Measurements from ENCODE around the gene PFKL. TPM values are rescaled to one million over a fixed set of nuclear protein-coding genes. Genes with fewer than 3 reads are reported as not detected.

The PFKL gene
- total and polyA plus RNA-seq, 5 donors from 2014 or later, result 125 to 204 (median 174) TPM

DNA sequence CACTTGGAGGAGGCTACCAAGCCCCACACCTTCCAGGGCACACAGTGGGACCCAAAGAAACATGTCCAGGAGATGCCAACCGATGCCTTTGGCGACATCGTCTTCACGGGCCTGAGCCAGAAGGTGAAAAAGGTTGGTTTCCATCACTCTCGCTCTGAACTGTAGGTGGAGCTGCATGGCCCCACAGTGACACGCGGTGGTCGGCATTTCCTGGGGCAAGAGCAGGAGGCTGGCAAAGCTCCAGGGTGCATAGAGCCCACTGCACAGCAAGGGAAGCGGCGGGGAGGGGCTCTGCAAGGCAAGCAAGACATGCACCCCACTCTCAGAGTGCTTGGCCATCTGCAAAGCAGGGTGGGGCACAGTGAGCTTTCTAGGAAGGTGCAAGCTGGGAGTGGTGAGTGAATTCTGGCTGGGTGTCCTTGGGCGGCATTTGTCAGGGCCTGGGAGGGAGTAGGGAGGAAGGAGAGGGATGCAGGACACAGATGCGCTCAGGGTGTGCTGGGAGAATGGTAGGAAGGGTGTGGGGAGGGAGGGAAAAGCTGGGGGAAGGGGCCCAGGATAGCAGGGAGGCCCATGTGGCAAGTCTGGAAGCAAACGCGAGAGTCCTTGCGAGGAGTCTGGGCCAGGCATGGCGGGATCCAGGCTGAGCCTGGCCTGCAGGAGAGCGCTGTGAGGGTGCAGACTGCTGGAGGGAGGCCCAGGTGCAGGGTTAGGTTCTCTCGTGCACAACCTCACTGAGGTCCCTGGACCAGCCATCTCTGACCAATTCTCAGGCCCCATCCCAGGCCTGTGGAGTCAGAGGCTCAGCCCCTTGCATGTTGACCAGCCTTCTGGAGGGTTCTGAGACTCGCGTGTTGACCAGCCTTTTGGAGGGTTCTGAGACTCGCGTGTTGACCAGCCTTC is 64.5 kb downstream of the PFKL start:
- ATAC-seq (ENCODE audit: low read depth in 2 of 2) (no peak), DNase-seq (no peak)
- Histone ChIP-seq H3K36me3 (ENCODE audit: control insufficient read depth, insufficient read depth, low read length) (no peaks in the 10 kb centered on the region), H3K27ac (ENCODE audit: insufficient read depth, low read length, poor library complexity, severe bottlenecking) (no peak overlapping the region), H3K27me3 (ENCODE audit: control insufficient read depth, insufficient read depth, low read length) (no peaks in the 10 kb centered on the region), H3K4me3 (ENCODE audit: low read depth, low read length) (no peak overlapping the region), H3K4me1 (ENCODE audit: control insufficient read depth, insufficient read depth, low read length, poor library complexity, severe bottlenecking) (no peaks in the 10 kb centered on the region), H3K9me3 (ENCODE audit: control insufficient read depth in 2 of 2, low read length in 2 of 2) (peaks cover 0 to 7% of the 10 kb centered on the region in 2 experiments)
- Mint-ChIP-seq H3K9me3 (peaks cover 0 to 11% (median 6%) of the 10 kb centered on the region in 7 donors), H3K27me3 (peaks cover 10% of the 10 kb centered on the region), H3K36me3 (no peaks in the 10 kb centered on the region), H3K4me1 (peaks cover 0 to 6% (median 5%) of the 10 kb centered on the region in 4 donors), H3K4me3 (no peak overlapping the region), H3K27ac (no peak overlapping the region)

DNA sequence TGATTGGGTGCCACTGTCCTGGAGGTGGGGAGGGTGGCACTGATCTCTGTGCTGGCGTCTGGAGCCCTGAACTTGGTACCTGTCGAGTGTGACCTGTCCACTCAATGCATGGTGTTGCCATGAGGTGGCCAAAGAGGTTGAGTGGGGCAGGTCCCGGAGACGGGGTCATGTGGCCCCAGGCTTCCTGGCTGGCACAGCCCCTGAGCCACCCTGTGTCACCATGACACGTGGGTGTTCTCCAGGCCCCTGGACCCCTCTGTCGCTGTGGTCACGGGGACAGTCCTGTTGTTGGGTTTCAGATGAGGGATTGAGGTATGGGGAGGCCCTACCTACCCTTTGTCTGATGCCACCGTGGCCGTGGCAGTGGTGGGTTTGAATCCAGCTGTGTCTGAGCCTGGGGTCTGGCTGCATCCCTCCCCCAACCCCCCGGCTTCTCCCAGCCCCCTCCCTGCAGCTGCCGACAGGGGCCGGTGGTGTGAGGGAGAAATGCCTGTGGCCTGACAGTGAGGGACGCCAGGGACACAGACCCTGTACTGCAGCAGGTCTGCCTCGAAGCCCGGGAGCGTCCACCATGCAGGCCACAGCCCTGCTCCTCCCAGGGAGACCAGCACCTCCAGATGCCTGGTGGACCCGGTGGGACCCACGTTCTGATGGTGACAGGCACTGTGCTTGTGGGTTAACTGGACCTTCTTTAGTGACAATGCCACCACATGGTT is 65.6 kb downstream of the PFKL start:
- Histone ChIP-seq H3K4me3 (ENCODE audit: low read depth, low read length) (no peak overlapping the region), H3K27ac (ENCODE audit: insufficient read depth, low read length, poor library complexity, severe bottlenecking) (no peak overlapping the region), H3K9me3 (ENCODE audit: control insufficient read depth in 2 of 2, low read length in 2 of 2) (peaks cover 0 to 7% of the 10 kb centered on the region in 2 experiments), H3K4me1 (ENCODE audit: control insufficient read depth, insufficient read depth, low read length, poor library complexity, severe bottlenecking) (no peaks in the 10 kb centered on the region), H3K36me3 (ENCODE audit: control insufficient read depth, insufficient read depth, low read length) (no peaks in the 10 kb centered on the region), H3K27me3 (ENCODE audit: control insufficient read depth, insufficient read depth, low read length) (no peaks in the 10 kb centered on the region)
- no peak for ATAC-seq (ENCODE audit: low read depth in 2 of 2)
- H3K27ac Mint-ChIP-seq, result no peak overlapping the region
- no peak overlapping the region for H3K4me3 Mint-ChIP-seq
- peaks cover 0 to 11% (median 6%) of the 10 kb centered on the region in 7 donors for H3K9me3 Mint-ChIP-seq
- no peaks in the 10 kb centered on the region for H3K36me3 Mint-ChIP-seq
- DNase-seq, result no peak
- peaks cover 10% of the 10 kb centered on the region for H3K27me3 Mint-ChIP-seq
- peaks cover 0 to 5% (median 2%) of the 10 kb centered on the region in 4 donors for H3K4me1 Mint-ChIP-seq

DNA sequence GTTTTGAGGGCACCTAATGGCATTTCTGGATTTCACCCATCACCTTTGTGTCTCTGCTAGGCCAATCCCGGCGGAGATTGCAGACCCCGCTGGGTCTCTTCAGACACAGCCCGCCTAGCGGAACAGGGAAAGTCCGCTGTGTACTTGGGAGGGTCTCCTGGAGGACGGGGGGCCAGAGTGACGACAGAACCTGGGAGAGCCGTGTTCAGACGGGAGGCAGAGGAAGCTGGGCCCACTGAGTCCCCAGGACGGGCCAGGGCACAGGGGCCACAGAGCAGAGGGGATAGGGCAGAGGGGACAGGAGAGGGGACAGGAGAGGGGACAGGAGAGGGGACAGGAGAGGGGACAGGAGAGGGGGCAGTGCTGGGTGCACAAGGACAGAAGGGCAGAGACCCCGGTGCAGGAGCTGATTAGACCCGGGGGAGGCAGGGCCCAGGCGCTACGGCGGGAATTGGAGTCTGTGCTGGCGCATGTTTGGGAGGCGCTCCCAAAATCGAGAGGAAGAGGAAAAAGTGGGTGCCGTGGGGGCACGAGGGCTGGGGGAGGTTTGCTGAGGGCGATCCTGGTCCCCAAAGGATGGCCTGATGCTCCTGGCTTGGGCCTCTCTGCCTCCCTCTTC is 66.2 kb downstream of the PFKL start:
- Mint-ChIP-seq H3K9me3 (peaks cover 0 to 11% (median 6%) of the 10 kb centered on the region in 7 donors), H3K4me3 (no peak overlapping the region), H3K27ac (no peak overlapping the region), H3K4me1 (peaks cover 0 to 5% (median 1%) of the 10 kb centered on the region in 4 donors), H3K36me3 (no peaks in the 10 kb centered on the region), H3K27me3 (peaks cover 5% of the 10 kb centered on the region)
- no peak overlapping the region for H3K4me3 ChIP-seq (ENCODE audit: low read depth, low read length)
- H3K27ac ChIP-seq (ENCODE audit: insufficient read depth, low read length, poor library complexity, severe bottlenecking), result no peak overlapping the region
- DNase-seq (no peak), ATAC-seq (ENCODE audit: low read depth in 2 of 2) (no peak)
- peaks cover 0 to 7% of the 10 kb centered on the region in 2 experiments for H3K9me3 ChIP-seq (ENCODE audit: control insufficient read depth in 2 of 2, low read length in 2 of 2)
- no peaks in the 10 kb centered on the region for H3K27me3 ChIP-seq (ENCODE audit: control insufficient read depth, insufficient read depth, low read length)
- no peaks in the 10 kb centered on the region for H3K4me1 ChIP-seq (ENCODE audit: control insufficient read depth, insufficient read depth, low read length, poor library complexity, severe bottlenecking)
- H3K36me3 ChIP-seq (ENCODE audit: control insufficient read depth, insufficient read depth, low read length), result no peaks in the 10 kb centered on the region

DNA sequence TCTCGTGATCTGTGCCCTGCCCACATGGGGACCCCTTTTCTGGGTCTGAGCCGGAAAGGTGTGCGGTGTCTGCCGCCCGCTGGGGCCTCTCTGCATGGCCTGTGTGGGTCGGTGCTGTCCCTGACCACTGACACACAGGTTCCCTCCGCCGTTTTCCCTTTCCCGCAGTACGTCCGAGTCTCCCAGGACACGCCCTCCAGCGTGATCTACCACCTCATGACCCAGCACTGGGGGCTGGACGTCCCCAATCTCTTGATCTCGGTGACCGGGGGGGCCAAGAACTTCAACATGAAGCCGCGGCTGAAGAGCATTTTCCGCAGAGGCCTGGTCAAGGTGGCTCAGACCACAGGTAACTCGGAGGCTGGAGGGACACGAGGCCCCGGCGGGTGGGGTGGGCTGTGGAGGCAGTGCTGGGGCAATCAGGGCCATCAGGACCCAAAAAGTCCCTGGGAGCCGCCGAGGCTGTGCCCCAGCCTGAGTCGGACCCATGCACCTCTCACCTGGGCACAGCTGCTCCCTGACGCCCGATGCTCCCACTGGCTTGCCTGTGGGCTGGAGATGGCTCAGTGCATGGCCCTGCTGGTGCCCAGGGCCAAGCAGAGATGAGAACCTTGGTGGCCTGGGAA is 66.8 kb downstream of the PFKL start:
- no peaks in the 10 kb centered on the region for H3K27me3 ChIP-seq (ENCODE audit: control insufficient read depth, insufficient read depth, low read length)
- Mint-ChIP-seq H3K36me3 (no peaks in the 10 kb centered on the region), H3K27ac (no peak overlapping the region), H3K27me3 (peaks cover 5% of the 10 kb centered on the region), H3K4me1 (peaks cover 0 to 5% (median 1%) of the 10 kb centered on the region in 4 donors), H3K4me3 (no peak overlapping the region), H3K9me3 (peaks cover 0 to 11% (median 6%) of the 10 kb centered on the region in 7 donors)
- H3K9me3 ChIP-seq (ENCODE audit: control insufficient read depth in 2 of 2, low read length in 2 of 2), result peaks cover 0 to 7% of the 10 kb centered on the region in 2 experiments
- ATAC-seq (ENCODE audit: low read depth in 2 of 2), result no peak
- H3K27ac ChIP-seq (ENCODE audit: insufficient read depth, low read length, poor library complexity, severe bottlenecking), result no peak overlapping the region
- no peak overlapping the region for H3K4me3 ChIP-seq (ENCODE audit: low read depth, low read length)
- no peaks in the 10 kb centered on the region for H3K36me3 ChIP-seq (ENCODE audit: control insufficient read depth, insufficient read depth, low read length)
- DNase-seq, result no peak
- no peaks in the 10 kb centered on the region for H3K4me1 ChIP-seq (ENCODE audit: control insufficient read depth, insufficient read depth, low read length, poor library complexity, severe bottlenecking)

DNA sequence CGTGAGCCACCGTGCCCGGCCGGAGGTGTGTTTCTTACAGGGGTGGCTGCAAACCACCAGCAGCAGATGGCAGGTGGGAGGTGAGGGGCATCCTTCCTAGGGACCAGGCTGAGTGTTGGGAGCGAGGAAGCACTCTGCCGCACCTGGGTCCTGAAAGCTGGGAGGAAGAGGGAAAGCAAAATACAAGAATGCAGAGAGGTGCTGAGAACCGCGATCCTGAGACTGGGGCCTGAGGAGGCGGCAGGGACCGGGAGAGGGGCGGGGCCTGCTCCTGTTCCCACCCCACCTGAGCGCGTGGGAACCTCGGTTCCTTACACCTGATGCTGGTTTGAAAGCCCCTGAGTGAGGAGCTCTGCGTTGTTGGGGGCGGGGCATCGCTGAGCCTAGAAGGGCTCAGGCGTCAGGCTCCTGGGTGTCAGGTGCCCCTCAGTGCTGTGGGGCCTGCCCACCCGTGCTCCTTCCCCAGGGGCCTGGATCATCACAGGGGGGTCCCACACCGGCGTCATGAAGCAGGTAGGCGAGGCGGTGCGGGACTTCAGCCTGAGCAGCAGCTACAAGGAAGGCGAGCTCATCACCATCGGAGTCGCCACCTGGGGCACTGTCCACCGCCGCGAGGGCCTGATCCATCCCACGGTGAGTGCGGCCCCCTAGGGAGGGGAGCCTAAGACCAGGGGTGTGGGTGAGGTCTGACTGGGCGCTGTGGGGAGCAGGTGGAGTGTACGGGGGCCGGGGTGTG is 69.0 kb downstream of the PFKL start:
- no peaks in the 10 kb centered on the region for H3K9me3 ChIP-seq (ENCODE audit: control insufficient read depth in 2 of 2, low read length in 2 of 2)
- Mint-ChIP-seq H3K27ac (no peak overlapping the region), H3K4me1 (peaks cover 0 to 3% (median 0%) of the 10 kb centered on the region in 4 donors), H3K4me3 (no peak overlapping the region), H3K27me3 (peaks cover 5% of the 10 kb centered on the region), H3K9me3 (peaks cover 0 to under 1% (median 0%) of the 10 kb centered on the region in 7 donors), H3K36me3 (no peaks in the 10 kb centered on the region)
- no peaks in the 10 kb centered on the region for H3K36me3 ChIP-seq (ENCODE audit: control insufficient read depth, insufficient read depth, low read length)
- H3K27ac ChIP-seq (ENCODE audit: insufficient read depth, low read length, poor library complexity, severe bottlenecking), result no peak overlapping the region
- H3K27me3 ChIP-seq (ENCODE audit: control insufficient read depth, insufficient read depth, low read length), result no peaks in the 10 kb centered on the region
- ATAC-seq (ENCODE audit: low read depth in 2 of 2) (no peak), DNase-seq (no peak)
- H3K4me1 ChIP-seq (ENCODE audit: control insufficient read depth, insufficient read depth, low read length, poor library complexity, severe bottlenecking), result no peaks in the 10 kb centered on the region
- H3K4me3 ChIP-seq (ENCODE audit: low read depth, low read length), result no peak overlapping the region

DNA sequence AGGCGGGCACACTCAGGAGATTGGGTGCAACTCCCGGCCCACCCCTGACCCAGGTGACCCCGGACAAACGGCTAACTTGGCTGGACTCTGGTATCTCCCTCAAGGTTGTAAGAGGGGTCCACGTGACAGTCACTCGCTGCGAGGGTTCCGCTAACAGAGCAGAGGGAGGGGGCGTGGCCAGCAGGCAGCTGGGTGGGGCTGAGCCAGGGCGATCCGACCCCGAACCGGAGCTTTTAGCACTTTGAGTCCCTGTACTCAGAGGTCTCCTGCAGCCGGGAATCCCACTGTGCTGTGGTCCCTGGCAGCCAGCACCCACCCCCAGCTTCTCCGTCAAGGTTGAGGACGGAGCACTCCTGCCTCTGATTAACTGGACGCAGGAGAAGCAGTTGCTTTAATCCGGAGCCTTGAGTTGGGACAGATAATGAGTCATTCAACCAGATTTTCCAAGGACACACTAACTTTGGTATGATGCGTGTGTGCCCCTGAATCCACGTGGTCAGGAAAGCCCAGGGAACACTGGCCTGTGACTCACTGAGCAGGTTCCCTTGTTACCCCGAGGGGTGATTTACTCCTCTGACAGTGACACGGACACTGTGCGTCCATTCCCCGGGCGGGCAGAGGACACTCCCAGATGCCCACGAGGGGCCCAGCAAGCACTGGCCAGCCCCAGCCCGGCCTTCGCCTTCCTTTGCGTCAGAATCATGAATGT is 70.3 kb downstream of the PFKL start:
- H3K4me1 ChIP-seq (ENCODE audit: control insufficient read depth, insufficient read depth, low read length, poor library complexity, severe bottlenecking), result peaks cover 2% of the 10 kb centered on the region
- no peak overlapping the region for H3K4me3 ChIP-seq (ENCODE audit: low read depth, low read length)
- ATAC-seq (ENCODE audit: low read depth in 2 of 2) (no peak), DNase-seq (no peak)
- no peak overlapping the region for H3K27ac Mint-ChIP-seq
- H3K36me3 ChIP-seq (ENCODE audit: control insufficient read depth, insufficient read depth, low read length), result no peaks in the 10 kb centered on the region
- peaks cover 0 to 5% (median 1%) of the 10 kb centered on the region in 4 donors for H3K4me1 Mint-ChIP-seq
- H3K4me3 Mint-ChIP-seq, result no peak overlapping the region
- no peaks in the 10 kb centered on the region for H3K36me3 Mint-ChIP-seq
- H3K9me3 ChIP-seq (ENCODE audit: control insufficient read depth in 2 of 2, low read length in 2 of 2), result no peaks in the 10 kb centered on the region
- H3K27me3 ChIP-seq (ENCODE audit: control insufficient read depth, insufficient read depth, low read length), result no peaks in the 10 kb centered on the region
- H3K27ac ChIP-seq (ENCODE audit: insufficient read depth, low read length, poor library complexity, severe bottlenecking), result no peak overlapping the region
- no peaks in the 10 kb centered on the region for H3K9me3 Mint-ChIP-seq
- peaks cover 5% of the 10 kb centered on the region for H3K27me3 Mint-ChIP-seq
